CD4-positive, alpha-beta T cell treated with Interleukin-12 subunit alpha and Interleukin-12 subunit beta, for 1 hour (primary cell): ENCODE data around the gene DNAH10.

ENCODE experiments used
- DNase-seq: peaks from one replicate; pipeline ENCODE4 v3.0.0-alpha.2; 2020

The DNAH10 gene

DNA sequence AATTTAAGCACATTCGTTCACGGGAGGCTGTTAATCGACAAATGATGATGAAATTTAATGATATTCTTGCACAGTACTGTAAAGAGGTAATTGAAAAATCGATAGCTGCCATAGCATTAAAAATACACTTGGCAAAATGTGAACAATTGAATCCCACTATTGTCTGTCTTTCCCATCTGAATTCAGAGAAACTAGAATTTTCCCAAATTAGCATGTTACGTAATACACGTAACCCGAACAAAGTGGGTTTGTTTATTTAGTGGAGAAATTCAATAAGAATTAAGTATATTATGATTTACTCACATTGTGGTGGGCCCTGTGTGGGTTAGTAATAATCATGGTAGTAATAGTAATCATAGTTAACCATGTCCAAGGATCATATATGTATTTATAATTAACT, 31.9 kb downstream of the DNAH10 start:
- no peak for DNase-seq

DNA sequence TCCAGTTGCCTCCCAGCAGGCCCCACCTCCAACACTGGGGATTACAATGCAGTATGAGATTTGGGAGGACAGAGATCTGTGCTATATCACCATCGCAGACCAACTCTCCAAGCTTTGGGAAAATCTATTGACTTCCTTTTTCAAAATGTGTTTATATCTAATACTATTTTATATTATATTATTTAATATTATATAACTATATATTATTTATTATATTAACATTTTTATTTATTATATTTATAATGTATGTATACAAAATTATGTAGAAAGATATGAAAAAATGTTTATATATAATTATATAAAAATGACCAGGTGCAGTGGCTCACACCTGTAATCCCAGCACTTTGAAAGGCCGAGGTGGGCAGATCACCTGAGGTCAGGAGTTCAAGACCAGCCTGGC, 36.4 kb downstream of the DNAH10 start:
- no peak for DNase-seq

DNA sequence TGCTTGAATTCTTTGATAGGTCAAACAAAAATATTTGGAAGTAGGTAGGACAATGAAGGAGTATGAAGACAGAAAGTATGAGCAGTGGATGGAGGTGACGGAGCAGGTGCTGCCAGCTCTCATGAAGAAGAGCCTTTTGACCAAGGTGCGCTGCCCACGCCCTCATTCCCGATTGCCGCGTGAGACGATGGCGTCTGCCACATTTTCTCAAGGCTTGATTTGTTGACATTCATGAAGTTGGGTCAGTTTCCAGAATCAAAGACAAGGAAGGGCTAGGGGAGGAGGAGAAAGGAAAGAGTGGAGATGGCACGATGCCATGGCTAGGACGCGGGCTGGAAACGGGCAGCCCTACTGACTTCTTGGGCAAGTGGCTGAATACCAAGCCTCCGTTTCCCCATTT, 37.1 kb downstream of the DNAH10 start:
- DNase-seq, result no peak

DNA sequence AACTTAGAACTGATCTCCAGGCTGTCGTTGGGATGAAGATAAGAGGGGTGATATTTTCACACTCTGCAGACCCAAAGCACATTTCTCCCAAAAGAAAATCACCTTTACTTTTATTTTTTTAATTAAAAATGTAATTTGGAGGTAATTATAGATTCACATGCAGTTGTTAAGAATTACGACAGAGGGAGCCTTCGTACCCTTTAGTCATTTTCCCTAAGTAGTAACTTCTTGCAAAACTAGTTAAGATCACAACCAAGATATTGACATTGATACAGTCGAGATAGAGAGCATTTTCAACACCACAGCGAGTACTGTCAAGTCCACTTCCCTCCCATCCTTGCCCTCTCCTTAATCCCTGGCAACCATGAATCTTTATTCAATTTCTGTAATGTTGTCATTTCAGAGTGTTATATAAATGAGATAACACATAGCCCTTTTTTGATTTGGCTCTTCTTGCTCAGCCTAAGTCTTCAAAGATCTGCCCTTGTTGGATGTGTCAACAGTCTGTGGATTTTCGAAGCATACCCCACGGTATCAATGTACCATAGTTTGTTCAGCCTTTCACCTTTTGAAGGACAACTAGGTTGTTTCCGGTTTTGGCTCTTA, 39.6 kb downstream of the DNAH10 start:
- DNase-seq, result no peak

DNA sequence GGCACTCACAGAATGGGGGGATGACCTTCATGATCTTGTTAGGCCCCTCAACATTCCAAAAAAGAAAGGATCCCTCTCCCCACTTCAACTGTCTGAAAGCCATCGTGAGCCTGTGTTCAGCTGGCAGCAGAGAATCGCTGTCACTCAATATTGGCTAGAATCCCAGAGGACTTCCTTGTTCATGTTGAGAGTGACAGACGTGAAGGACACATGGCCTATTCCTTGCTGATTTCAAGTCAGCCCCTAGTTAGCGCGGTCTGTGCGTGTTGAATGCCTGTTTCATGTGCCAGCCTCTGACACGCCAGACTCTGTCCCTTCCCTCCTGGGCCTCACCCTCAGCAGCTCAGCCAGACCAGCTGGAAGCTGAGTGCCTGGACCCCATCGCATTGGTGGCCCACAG, 43.1 kb downstream of the DNAH10 start:
- DNase-seq, result no peak

DNA sequence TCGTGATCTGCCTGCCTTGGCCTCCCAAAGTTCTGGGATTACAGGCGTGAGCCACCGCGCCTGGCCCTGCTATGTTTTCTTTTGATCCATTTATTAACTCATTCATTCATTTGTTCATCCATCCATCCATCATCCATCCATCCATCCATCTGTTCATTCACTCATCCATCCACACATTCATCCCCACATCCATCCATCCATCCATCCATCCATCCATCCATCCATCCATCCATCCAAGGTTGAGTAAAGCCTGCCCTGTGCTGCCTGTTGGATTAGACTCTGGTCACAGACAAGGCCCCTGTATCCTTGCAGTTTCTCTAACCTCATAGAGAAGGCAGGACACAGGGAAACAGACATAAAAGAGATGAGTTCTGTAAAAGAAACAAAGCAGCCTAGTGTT, 44.9 kb downstream of the DNAH10 start:
- no peak for DNase-seq

DNA sequence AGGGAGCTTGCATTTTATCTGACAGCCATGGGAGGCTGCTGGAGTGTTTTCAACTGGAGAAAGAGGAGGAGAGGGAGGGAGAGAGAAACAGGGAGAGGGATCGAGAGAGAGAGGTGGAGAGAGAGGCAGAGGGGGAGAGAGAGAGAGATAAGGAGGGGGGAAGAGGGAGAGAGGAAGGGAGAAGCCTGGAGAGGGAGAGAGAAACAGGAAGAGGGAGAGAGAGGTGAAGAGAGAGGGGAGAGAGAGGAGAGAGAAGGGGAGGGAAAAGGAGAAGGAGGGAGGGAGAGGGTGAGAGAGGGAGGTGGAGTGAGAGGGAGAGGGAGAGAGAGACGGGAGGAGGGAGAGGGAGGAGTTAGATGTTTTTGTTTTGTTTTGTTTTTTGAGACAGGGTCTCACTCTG, 45.6 kb downstream of the DNAH10 start:
- no peak for DNase-seq

DNA sequence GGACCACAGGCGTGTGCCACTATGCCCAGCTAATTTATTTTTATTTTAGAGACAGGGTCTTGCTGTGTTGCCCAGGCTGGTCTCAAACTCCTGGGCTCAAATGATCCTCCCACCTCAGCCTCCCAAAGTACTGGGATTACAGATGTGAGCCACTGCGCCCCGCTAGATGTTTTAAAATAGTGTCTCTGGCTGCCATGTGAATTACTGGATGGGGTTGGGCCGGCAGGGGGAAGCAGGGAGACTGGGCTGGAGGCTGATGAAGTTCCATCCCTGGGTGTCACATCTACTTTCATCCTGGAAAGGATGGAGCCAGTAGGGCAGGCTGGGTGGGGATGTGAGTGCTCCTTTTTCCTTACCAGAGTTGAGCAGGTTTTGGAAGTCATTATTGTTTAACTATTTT, 46.1 kb downstream of the DNAH10 start:
- no peak for DNase-seq

DNA sequence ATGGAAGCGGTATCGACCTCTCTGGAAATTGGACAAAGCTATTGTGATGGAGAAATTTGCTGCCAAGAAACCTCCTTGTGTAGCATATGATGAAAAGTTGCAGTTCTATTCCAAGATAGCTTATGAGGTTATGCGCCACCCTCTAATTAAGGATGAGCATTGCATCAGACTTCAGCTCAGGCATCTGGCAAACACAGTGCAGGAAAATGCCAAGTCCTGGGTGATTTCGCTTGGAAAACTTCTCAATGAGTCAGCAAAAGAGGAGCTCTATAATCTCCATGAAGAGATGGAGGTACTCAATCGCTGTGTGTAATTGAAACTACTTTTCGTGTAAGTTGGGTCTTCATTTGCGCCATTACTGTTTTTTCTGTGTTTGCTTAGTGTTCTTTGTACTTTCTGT, 51.2 kb downstream of the DNAH10 start:
- no peak for DNase-seq

DNA sequence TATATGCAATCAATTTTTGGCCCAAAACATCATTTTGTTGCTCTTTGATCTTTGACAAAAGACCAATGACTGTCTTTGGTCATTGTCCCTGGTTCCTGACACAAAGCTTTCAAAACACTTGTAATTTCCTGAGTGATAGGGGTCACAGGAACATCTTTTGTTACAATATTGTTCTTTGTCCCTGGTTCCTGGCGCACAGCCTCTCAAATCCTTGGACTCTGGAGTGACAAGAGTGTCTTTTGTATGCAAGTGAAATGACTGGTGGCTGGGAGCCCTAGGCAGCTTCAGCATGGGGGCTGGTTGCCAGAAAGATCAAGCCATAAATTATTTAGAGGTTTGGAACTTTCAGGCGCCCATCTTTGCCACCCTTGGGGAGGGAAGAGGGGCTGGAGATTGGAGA, 53.9 kb downstream of the DNAH10 start:
- no peak for DNase-seq

DNA sequence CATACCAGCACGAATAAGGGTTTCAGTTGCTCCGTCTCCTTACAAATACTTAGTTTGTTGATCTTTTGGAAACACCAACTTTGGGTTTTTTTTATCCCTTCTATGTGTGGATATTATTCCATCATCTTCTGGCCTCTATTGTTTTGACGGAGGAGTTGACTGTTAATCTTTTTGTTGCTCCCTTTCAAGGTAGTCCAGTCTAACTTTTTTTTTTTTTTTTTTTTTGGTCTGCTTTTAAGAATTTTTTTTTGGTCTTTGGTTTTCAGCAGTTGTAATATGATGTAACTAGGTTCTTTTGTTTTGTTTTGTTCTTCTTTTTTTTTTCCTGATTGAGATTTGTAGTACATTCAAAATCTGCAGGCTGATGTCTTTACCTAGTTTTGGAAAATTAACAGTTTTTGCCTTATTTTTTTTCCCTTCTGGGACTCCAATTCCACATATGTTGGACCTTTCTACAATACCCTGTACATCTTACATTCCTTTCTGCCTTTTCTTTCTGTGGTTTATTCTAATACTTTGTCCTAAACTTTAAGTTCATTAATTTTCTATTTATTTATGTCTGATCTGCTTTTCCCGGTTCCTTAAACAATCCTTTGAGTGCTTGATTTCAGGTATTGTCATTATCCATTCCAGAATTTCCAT, 54.9 kb downstream of the DNAH10 start:
- no peak for DNase-seq

DNA sequence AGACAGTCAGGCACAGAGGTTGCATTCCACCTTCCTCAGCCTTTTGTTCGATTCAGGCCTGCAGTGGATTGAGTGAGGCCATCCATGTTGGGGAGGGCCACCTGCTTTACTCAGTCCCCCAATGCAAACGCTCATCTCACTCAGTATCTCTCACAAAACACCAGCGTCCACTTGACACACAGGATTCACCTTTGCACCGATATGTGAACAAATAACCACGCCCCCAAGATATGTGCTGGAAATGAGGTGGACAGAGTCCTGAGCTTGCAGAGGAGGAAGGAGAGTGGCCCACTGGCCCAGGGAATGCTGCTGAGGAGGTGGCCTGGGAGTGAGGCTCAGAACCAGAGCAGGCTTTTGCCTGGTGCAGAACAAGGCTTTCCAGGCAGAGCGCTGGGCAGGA, 60.7 kb downstream of the DNAH10 start:
- no peak for DNase-seq

DNA sequence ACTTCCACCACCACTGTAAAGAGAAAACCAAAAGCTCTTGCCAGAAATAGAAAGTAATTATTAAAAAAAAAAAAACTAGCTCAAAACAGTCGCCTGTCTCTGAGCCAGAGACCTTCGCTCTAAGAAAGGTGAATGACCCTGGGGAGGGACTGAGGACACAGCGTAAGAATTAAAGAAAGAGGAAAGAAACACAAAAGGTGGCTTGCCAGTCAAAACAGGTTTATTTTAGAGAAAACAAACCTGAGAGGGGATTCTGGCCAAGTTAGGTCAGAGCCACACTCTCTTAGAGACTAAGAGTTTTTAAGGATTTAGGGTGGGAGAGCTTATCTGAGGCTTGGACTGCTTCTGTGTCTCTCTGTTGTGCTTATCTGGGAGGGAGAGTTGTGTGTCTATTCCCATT, 66.0 kb downstream of the DNAH10 start:
- no peak for DNase-seq

DNA sequence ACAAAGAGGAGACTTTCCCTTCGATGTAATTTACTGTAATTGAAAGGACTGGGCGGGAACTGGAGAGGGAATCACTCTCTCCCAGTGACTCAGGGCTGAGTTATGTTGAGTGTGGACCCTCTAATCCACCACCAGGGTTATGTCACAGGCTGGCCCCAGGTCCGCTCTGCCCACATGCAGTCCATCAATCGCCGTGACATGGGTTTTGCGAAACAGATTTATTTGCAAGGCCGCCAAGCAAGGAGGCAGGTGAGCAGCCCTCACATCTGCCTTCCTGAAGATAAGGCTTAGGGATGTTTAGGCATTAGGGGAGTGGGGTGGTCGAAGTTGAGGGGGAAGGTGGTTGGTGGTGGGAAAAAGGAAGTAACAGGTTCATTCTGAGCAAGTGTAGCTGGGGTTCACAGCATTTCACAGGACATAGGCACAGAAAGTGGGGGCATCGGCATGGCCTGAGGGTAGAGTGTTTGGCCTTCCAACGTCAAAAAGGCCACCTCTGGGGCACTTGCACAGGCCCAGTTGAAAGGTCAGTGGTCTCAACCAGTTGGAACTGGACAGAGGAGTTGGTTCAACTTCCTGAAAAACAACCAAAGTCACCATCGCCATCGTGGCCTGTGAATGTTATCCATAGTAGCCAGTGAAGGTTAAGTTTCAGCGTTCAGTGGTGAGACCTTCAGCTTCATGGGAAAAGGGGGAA, 66.9 kb downstream of the DNAH10 start:
- no peak for DNase-seq

DNA sequence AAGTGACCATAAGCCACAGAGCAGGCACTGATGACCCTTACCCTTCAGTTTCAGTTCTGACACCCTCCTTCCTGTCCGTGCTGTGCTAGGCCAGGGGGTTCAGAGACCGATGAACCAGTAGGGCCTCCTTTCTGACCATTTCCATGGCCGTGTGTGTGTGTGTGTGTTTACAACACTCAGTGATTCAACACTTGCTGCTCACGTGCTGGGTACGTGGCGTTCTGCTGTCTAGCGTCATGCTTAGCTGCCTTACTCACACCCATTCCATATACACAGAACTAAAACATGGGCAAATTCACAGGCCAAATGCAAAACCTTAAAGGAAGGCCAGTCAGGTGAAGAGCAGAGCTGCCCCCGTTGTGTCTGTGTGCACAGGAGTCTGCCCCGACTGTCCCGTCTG, 67.5 kb downstream of the DNAH10 start:
- no peak for DNase-seq

DNA sequence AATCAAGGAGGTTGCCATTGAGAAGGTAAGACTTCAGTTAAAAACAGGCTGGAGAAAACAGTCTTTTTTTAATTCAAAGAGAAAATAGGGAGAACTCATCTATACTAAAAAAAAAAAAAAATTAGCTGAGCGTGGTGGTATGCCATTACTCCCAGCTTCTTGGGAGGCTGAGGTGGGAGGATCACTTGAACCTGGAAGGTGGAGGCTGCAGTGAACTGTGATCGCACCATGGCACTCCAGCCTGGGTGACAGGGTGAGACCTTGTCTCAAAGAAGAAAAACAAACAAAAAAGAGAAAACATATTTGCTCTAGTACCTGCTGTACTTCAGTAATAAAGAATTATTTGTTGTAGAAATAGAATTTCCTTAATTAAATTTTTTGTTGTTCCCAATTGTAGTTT, 68.6 kb downstream of the DNAH10 start:
- no peak for DNase-seq

DNA sequence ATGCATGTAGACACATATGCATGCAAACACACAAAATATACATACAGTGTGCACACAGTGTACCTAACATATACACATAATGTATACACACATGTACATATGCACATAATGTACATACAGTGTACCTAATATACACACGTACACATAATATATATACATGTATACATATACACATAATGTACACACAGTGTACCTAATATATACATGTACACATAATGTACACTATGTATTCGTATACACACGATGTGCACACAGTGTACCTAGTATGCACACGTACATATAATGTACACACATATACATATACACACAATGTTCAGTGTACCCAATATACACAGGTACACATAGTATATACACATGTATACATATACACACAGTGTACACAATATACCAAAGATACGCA, 70.0 kb downstream of the DNAH10 start:
- no peak for DNase-seq

DNA sequence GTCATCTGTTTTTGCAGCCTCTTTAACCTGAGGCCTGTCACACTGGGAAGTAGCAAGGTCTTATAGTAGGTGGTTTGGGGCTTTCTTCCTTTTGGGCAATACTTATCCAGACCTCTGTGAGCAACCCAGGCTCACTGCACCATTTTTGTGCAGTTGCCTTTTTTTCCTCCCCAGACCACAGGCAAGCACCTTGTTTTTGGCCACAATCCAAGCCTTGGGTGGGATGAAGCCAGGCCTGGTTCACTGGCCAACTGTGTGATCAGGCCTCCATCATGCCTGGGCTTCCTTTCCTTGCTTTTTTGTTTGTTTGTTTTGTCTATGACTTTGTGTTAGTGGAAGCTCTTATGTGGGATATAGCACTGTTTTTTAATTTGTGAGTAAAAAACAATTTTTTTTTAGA, 71.7 kb downstream of the DNAH10 start:
- DNase-seq, result no peak

DNA sequence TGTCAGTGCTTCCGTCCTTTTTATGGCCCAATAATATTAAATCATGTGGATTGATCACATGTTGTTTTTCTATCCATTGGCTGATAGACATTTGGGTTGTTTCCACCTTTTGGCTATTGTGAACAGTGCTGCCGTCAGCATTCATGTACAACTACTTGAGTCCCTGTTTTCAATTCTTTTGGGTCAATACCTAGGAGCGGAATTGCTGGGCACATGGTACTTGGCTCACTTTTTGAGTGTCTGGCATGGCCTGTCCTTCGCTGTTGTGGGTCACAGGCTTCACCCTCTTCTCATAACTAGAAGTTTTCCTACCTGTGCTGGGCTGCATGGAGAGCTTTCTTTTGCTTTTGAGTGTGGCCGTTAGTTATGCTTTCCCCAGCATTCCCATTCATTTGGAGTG, 72.7 kb downstream of the DNAH10 start:
- no peak for DNase-seq

DNA sequence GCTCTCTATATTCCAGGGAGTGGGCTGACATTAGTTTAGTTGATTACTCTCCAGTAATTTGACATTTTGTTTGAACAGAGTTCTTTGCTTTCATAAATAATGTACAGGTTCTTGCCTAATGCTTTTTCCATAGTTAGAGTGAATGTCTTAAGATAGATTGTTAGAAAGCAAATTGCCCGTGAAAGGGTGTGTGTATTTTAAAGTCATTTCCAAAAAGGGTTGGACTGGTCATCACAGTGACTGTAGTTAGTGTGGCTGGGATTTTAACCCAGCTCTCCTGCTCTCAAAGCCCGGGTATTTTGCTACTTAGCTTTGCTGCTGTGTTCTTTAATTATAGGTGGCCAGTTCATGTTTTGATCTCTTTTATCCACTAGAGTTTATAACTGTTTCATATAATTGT, 74.2 kb downstream of the DNAH10 start:
- no peak for DNase-seq

DNA sequence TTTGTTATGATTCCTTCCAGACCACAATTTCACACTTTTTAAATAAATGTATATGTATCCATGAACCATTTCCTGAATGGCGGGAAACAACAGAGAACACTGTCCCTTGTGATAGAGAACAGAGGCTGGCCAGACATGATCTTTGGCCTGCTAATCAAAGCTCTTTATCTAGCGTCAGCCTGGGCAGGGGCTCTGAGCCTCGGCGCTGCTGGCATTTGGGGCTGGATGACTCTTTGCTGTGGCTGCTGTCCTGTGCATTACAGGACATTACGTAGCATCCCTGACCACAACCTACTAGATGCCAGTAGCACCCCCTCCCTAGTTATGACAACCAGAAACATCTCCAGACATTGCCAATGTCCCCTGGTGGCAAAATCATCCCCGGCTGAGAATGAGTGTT, 77.7 kb downstream of the DNAH10 start:
- DNase-seq, result no peak

DNA sequence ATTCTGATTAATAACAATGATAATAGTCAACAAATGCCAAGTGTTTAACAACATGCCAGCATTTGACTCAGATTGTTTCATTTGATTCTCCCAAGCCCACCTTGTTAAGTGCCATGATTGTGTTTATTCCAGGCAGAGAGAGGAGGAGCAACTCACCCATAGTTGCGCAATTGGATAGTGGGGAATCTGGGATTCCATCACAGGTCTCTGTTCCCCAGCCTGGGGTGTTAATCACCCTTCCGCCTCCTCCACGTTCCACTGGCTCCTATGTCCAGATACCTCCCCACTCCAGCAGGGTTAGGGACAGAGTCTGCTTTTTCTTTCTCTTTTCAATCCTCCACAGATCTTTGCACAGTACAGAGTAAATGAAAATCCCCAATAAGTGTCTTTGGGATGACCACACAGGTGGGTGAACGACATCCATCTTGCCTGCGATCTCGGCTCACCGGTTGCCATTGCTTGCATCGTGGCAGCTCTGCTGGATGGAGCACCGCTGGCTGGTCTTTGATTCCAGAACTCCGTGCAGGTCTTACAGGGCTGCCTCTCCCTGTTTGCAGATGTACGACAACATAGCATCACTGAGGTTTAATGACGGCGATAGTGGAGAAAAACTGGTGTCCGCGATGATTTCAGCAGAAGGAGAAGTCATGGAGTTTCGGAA, 78.8 kb downstream of the DNAH10 start:
- no peak for DNase-seq

DNA sequence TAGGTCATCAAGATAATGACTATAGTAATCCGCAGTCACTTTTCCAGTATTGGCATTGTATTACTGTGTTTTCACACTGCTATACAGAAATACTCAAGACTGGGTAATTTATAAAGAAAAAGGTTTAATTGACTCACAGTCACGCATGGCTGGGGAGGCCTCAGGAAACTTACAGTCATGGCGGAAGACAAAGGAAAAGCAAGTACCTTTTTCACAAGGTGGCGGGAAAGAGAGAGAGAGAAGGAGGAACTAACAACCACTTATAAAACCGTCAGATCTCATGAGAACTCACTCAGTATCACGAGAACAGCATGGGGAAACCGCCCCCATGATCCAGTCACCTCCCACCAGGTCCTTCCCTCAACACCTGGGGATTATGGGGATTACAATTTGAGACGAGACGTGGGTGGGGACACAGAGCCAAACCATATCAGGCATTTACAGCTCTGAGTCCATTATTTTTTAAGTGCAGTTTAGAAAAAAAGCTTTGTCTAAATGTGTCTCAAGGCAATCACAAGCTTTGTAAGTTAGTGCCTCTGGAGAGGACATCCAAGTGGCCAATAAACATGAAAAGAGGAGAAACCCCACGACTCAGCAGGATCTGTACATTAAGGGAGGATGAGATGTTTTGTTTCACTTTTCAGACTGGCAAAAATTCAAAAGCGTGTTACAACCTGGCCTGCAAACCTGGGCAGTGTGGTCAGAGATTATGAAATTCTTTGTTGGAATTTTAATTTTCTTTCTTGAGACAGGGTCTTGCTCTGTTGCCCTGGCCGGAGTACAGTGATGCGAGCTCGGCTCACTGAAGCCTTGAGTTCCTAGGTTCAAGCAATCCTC, 82.0 kb downstream of the DNAH10 start:
- DNase-seq, result no peak
